OCI-LY3 (cell line): ENCODE measurements around the gene MAGI2.

Source experiments
- H2AFZ ChIP-seq: fragments of 200-600, 300-600 bp; shearing (Covaris generic); 2 replicates; pipeline ENCODE4 v1.6.0; 2014; ENCODE audit warnings: antibody characterized with exemption, low read depth, low read length
- H3K27ac ChIP-seq: fragments of 200-600, 300-600 bp; sonication (generic); 2 replicates; pipeline ENCODE4 v1.5.1; 2014; ENCODE audit warnings: mild to moderate bottlenecking, low read length, moderate library complexity, mixed read lengths
- H3K27me3 ChIP-seq: fragments of 200-600, 300-600 bp; sonication (generic); 2 replicates; pipeline ENCODE4 v1.6.1; 2014; ENCODE audit warnings: low read depth, low read length, mixed read lengths
- H3K36me3 ChIP-seq: fragments of 200-600, 300-600 bp; sonication (generic); replicated peaks from 2 replicates; pipeline ENCODE3; 2014; ENCODE audit warnings: low read depth, low read length, mixed read lengths
- H3K4me1 ChIP-seq: fragments of 300-600, 200-600 bp; sonication (generic); 2 replicates; pipeline ENCODE4 v1.6.1; 2014; ENCODE audit warnings: low read length, mixed read lengths
- H3K4me2 ChIP-seq: fragments of 200-600, 300-600 bp; sonication (generic); 2 replicates; pipeline ENCODE4 v1.6.1; 2014; ENCODE audit warnings: low read length, mixed read lengths
- H3K4me3 ChIP-seq: fragments of 300-600, 200-600 bp; sonication (generic); 2 replicates; pipeline ENCODE4 v1.5.1; 2014; ENCODE audit warnings: antibody characterized with exemption, mild to moderate bottlenecking, low read length, moderate library complexity
- H3K79me2 ChIP-seq: fragments of 300-600, 200-600 bp; shearing (Covaris generic); 2 replicates; pipeline ENCODE4 v1.6.1; 2014; ENCODE audit warnings: mild to moderate bottlenecking, low read length, mixed read lengths
- H3K9ac ChIP-seq: fragments of 300-600, 200-600 bp; shearing (Covaris generic); 2 replicates; pipeline ENCODE4 v1.6.0; 2014; ENCODE audit warnings: mild to moderate bottlenecking, low read length, moderate library complexity
- H3K9me3 ChIP-seq: fragments of 200-600, 300-600 bp; shearing (Covaris generic); 2 replicates; pipeline ENCODE4 v1.6.1; 2014; ENCODE audit warnings: low read length, mixed read lengths; ENCODE audit not compliant: insufficient read depth
- H4K20me1 ChIP-seq: fragments of 200-600, 300-600 bp; sonication (generic); 2 replicates; pipeline ENCODE4 v1.6.1; 2016; ENCODE audit warnings: low read length, mixed read lengths; ENCODE audit not compliant: insufficient read depth
- CTCF ChIP-seq: fragments of 200-600, 300-600 bp; sonication (generic); IDR thresholded peaks from 2 replicates; pipeline ENCODE4 v1.5.1; 2014; ENCODE audit warnings: antibody characterized with exemption, low read length, low read depth
- EZH2phosphoT487 ChIP-seq: fragments of 200-600 bp; shearing (Covaris generic); IDR thresholded peaks from 2 replicates; pipeline ENCODE4 v1.6.1; 2018; ENCODE audit warnings: antibody characterized with exemption, mixed run types, low read depth

The MAGI2 gene

DNA sequence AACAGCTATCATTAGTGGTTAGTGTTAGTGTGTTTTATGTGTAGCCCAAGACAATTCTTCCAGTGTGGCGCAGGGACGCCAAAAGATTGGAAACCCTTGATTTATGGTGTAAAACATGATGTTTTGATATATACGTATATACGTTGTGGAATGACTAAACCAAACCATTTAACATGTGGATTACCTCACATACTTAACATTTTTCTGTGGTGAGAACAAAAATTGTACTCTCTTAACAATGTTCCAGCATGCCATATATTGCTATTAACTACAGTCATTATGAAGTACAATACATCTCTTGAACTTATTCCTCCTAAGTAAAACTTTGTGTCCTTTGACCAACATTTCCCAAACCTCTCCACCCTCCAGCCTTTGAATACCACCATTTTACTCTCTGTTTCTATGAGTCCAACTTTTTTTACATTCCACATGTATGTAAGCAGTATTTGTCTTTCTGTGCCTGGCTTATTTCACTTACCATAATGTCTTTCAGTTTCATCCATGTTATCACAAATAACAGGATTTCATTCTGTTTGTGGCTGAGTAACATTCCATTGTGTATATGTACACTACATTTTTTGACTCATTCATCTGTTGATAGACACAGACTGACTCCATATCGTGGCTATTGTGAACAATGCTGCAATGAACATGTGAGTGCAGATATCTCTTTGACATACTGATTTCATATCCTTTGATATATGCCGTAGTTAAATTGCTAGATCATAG is 42.2 kb upstream of the MAGI2 start:
- Histone ChIP-seq H2AFZ (no peak overlapping the region), H3K27ac (no peak overlapping the region), H3K9ac (no peak overlapping the region), H3K4me3 (no peak overlapping the region), H3K4me1 (no peaks in the 10 kb centered on the region), H3K4me2 (no peak overlapping the region), H3K79me2 (no peaks in the 10 kb centered on the region), H3K27me3 (no peaks in the 10 kb centered on the region), H4K20me1 (no peaks in the 10 kb centered on the region), H3K9me3 (no peaks in the 10 kb centered on the region), H3K36me3 (no peaks in the 10 kb centered on the region)
- TF ChIP-seq EZH2phosphoT487, result no peak
- TF ChIP-seq CTCF, result no peak

- H3K9me3 ChIP-seq, result no peaks in the 10 kb centered on the region
- no peak overlapping the region for H3K4me3 ChIP-seq
- no peaks in the 10 kb centered on the region for H3K36me3 ChIP-seq
- H4K20me1 ChIP-seq, result no peaks in the 10 kb centered on the region
- H3K79me2 ChIP-seq, result no peaks in the 10 kb centered on the region
- no peak overlapping the region for H3K9ac ChIP-seq
- no peaks in the 10 kb centered on the region for H3K4me1 ChIP-seq
- H3K4me2 ChIP-seq, result no peak overlapping the region
- H3K27ac ChIP-seq, result no peak overlapping the region
- no peaks in the 10 kb centered on the region for H3K27me3 ChIP-seq
- TF ChIP-seq EZH2phosphoT487 (no peak), CTCF (no peak)
- H2AFZ ChIP-seq, result no peak overlapping the region
These were observed 40.6 kb upstream of the MAGI2 start for GRCh38 chr7:79494046-79494445.

DNA sequence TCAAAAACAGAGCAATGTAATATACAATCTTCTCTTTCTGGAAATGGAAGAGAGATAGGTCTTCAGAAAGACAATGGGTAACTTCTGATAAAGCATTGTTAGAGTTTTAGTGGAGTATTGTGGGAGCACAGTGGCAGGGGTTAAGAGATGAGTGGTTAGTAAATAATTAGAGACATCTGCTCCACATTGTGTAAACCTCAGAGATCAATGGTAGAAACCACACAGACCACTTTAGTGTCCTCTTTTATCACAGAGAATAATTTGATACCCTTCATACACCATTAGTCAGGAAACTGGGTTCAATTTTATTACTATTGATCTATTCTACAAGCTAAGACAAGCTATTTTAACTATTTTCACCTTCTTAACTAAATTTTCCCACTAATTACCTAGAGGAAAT is 35.9 kb upstream of the MAGI2 start:
- no peaks in the 10 kb centered on the region for H3K36me3 ChIP-seq
- H3K79me2 ChIP-seq, result no peaks in the 10 kb centered on the region
- no peak overlapping the region for H3K9ac ChIP-seq
- no peak overlapping the region for H2AFZ ChIP-seq
- no peak overlapping the region for H3K27ac ChIP-seq
- no peaks in the 10 kb centered on the region for H3K4me1 ChIP-seq
- no peaks in the 10 kb centered on the region for H4K20me1 ChIP-seq
- H3K9me3 ChIP-seq, result no peaks in the 10 kb centered on the region
- no peak overlapping the region for H3K4me3 ChIP-seq
- no peaks in the 10 kb centered on the region for H3K27me3 ChIP-seq
- H3K4me2 ChIP-seq, result no peak overlapping the region
- TF ChIP-seq CTCF (no peak), EZH2phosphoT487 (no peak)

DNA sequence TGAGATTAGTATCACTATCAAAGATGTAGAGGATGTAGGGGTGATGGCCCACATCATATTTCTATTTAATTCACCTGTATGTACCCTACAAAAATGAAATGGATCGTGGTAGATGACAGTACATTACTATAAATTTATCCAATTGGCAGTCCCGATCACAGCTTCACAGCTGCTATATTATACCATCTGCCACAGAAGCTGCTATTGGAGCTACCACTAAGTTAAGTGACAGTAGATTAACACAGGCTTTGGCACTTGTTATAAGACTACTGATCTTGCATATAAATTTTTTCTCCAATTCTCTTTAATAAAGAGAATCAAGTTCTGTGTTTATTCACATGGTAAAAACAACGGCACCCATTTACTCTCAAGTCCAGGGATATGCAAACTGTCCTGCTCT is 24.9 kb upstream of the MAGI2 start:
- Histone ChIP-seq H3K27me3 (no peaks in the 10 kb centered on the region), H2AFZ (no peak overlapping the region), H3K9ac (no peak overlapping the region), H3K79me2 (no peaks in the 10 kb centered on the region), H4K20me1 (no peaks in the 10 kb centered on the region), H3K4me2 (no peak overlapping the region), H3K9me3 (no peaks in the 10 kb centered on the region), H3K36me3 (no peaks in the 10 kb centered on the region), H3K27ac (no peak overlapping the region), H3K4me3 (no peak overlapping the region), H3K4me1 (no peaks in the 10 kb centered on the region)
- TF ChIP-seq CTCF (no peak), EZH2phosphoT487 (no peak)
